Naive thymus-derived CD4-positive, alpha-beta T cell (primary cell): ENCODE results near the gene ACOT8. TPM values are rescaled to one million over a fixed set of nuclear protein-coding genes. Genes with fewer than 3 reads are reported as not detected.

Experiments used
- ATAC-seq: fragments of 150-1000 bp; cut with Tn5 transposase; 2 replicates; pipeline ENCODE4 v1.10.0; 2021; ENCODE audit warnings: mild to moderate bottlenecking, moderate library complexity
- CTCF ChIA-PET: fragments of 350-600 bp; sonication (Branson Sonifier 250); formaldehyde crosslinking; loops from one replicate; lab custom pipeline; 2021; ENCODE audit warnings: antibody characterized with exemption; lab: Charles Lee
- POLR2A ChIA-PET: fragments of 350-600 bp; sonication (Branson Sonifier 250); formaldehyde crosslinking; loops from one replicate; lab custom pipeline; 2021; ENCODE audit warnings: antibody characterized with exemption, inconsistent platforms; lab: Charles Lee
- DNase-seq, 9 donors: peaks; one replicate each; pipeline versions ENCODE4 v3.0.0 to v3.0.0-alpha.2; 2020 to 2022; ENCODE audit warnings: mixed read lengths in 1 of 9
- H3K27ac ChIP-seq: one replicate; pipeline ENCODE4 v1.7.0; 2013; ENCODE audit warnings: mild to moderate bottlenecking, low read depth, low read length, moderate library complexity
- H3K27me3 ChIP-seq, 2 donors: one replicate each; pipeline ENCODE4 v1.7.0; 2013; ENCODE audit warnings: low read length in 2 of 2, mild to moderate bottlenecking in 2 of 2, moderate library complexity in 2 of 2; ENCODE audit not compliant: control insufficient read depth in 2 of 2, insufficient read depth in 2 of 2
- H3K36me3 ChIP-seq, 3 experiments: 1 replicate in 2 of 3; 2 replicates in 1 of 3; pipeline ENCODE4 v1.7.0; 2013; ENCODE audit warnings: low read length in 3 of 3, mild to moderate bottlenecking in 3 of 3, moderate library complexity in 1 of 3; ENCODE audit not compliant: insufficient read depth in 3 of 3, control insufficient read depth in 2 of 3
- H3K4me1 ChIP-seq, 2 donors: one replicate each; pipeline ENCODE4 v1.7.0; 2013; ENCODE audit warnings: low read length in 2 of 2, mild to moderate bottlenecking in 2 of 2, moderate library complexity in 1 of 2; ENCODE audit not compliant: control insufficient read depth in 2 of 2, insufficient read depth in 2 of 2
- H3K4me3 ChIP-seq: 2 replicates; pipeline ENCODE4 v1.7.0; 2013; ENCODE audit warnings: mild to moderate bottlenecking, low read length
- H3K9me3 ChIP-seq, 3 experiments: 1 replicate in 2 of 3; 2 replicates in 1 of 3; pipeline ENCODE4 v1.7.0; 2013; ENCODE audit warnings: low read length in 3 of 3; ENCODE audit not compliant: control insufficient read depth in 2 of 3
- H3K27ac Mint-ChIP-seq, 9 donors: one replicate each; pipeline ENCODE4 v1.8.0; 2020 to 2022; ENCODE audit warnings: mixed read lengths in 9 of 9, mild to moderate bottlenecking in 8 of 9, moderate library complexity in 5 of 9, inconsistent platforms in 2 of 9
- H3K27me3 Mint-ChIP-seq, 5 donors: one replicate each; pipeline ENCODE4 v1.8.0; 2021 to 2022; ENCODE audit warnings: mixed read lengths in 5 of 5, mild to moderate bottlenecking in 1 of 5
- H3K36me3 Mint-ChIP-seq, 5 donors: one replicate each; pipeline ENCODE4 v1.8.0; 2020 to 2022; ENCODE audit warnings: mixed read lengths in 5 of 5, mild to moderate bottlenecking in 3 of 5, inconsistent platforms in 1 of 5
- H3K4me1 Mint-ChIP-seq, 7 donors: one replicate each; pipeline ENCODE4 v1.8.0; 2020 to 2022; ENCODE audit warnings: mixed read lengths in 7 of 7, mild to moderate bottlenecking in 3 of 7, inconsistent platforms in 1 of 7
- H3K4me3 Mint-ChIP-seq, 10 donors: one replicate each; pipeline ENCODE4 v1.8.0; 2020 to 2022; ENCODE audit warnings: mild to moderate bottlenecking in 10 of 10, mixed read lengths in 10 of 10, moderate library complexity in 6 of 10, inconsistent platforms in 2 of 10
- H3K9me3 Mint-ChIP-seq, 11 donors: one replicate each; pipeline ENCODE4 v1.8.0; 2020 to 2022; ENCODE audit warnings: mixed read lengths in 11 of 11, mild to moderate bottlenecking in 4 of 11, inconsistent platforms in 1 of 11, moderate library complexity in 1 of 11
- intact Hi-C, 2 donors: fragments of 100-400 bp; cut with micrococcal nuclease; formaldehyde crosslinking; loops; one replicate each; pipeline ENCODE4 v1.15.1; 2023
- polyA plus RNA-seq, 2 donors: library from polyadenylated mRNA; unstranded; fragments of 300-500 nt; fragmentation: Illumina TruSeq; gene quantifications; one replicate each; pipeline ENCODE4 v1.2.3, GENCODE V29; 2021
- total RNA-seq, 6 experiments: library from RNA in 5 of 6; stranded (reverse) in 5 of 6; gene quantifications; 1 replicate in 5 of 6; 2 replicates in 1 of 6; pipeline ENCODE4 v1.2.3 and lab custom pipeline; 2021 to 2026

Gene ACOT8
- total and polyA plus RNA-seq, 7 experiments from 2014 or later, result 20.5 to 38.7 (median 33.8) TPM

DNA sequence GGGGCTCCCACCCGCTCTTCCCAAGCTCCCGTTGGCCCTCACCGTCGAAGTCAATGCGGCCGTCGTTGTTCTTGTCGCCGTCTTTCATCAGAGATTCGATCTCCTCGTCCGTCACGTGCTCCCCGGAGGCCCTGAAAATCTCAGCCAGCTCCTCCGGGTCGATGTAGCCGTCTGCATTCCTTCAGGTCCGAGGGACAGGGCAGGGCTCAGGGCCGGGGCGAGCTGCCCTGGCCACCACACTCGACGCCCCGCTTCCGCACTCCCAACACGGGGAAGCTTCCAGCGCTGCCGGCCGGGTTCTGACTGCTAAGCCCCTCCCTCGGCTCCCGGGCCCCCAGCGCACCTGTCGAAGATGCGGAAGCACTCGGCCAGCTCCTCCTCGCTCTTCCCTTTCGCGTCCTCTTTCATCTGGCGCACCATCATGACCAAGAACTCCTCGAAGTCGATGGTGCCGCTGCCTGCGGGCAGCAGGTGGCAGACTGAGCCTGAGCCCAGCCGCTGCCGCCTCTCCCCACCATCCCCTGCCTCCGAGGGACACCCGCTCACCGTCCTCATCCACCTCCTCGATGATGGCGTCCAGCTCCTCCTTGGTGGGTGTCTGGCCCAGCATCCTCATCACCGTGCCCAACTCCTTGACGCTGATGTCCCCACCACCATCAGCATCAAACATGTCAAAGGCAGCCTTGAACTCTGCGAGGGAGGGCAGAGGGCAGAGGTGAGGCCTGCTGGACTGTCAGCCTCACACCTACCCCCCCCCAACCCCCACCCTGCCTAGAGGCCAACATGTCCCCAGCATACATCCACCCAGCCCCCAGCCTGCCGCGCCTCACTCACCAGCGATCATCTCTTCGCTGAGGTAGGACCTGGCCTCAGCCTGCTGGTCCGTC lies 33.0 kb downstream of the ACOT8 start:
- H3K36me3 ChIP-seq, result no peaks in the 10 kb centered on the region
- H3K9me3 Mint-ChIP-seq, result no peaks in the 10 kb centered on the region
- H3K4me3 Mint-ChIP-seq, result peak overlapping the region; percentile 75 to 88 (median 84)
- intact Hi-C loops, result loop anchor here in 1 of 2 donors (1.0 kb wide), 2 partner anchors 67 to 139 kb away; partner anchors contain the start of genes CTSA and NEURL2
- ATAC-seq, result peak; percentile 70
- H3K27ac ChIP-seq, result no peak overlapping the region
- peaks cover 22 to 40% (median 33%) of the 10 kb centered on the region in 5 donors for H3K27me3 Mint-ChIP-seq
- peak; percentile 23 to 48 (median 30) for DNase-seq
- ChIA-PET CTCF (interaction anchor here (0.7 to 1.2 kb wide), 3 partner anchors 9 to 126 kb away, joined by 3 read pairs; partner anchors contain the start of gene SNX21), POLR2A (interaction anchor here (0.7 to 1.2 kb wide), 5 partner anchors 10 to 110 kb away, joined by 3 to 5 read pairs (median 3); partner anchors contain the start of genes DNTTIP1, PCIF1 and WFDC3)
- H3K36me3 Mint-ChIP-seq, result peaks cover 0 to 2% (median 0%) of the 10 kb centered on the region in 5 donors
- H3K9me3 ChIP-seq, result no peaks in the 10 kb centered on the region
- H3K4me1 Mint-ChIP-seq, result peaks cover 12 to 26% (median 19%) of the 10 kb centered on the region in 7 donors
- peaks cover 3 to 10% of the 10 kb centered on the region in 2 donors for H3K27me3 ChIP-seq
- H3K27ac Mint-ChIP-seq, result peak overlapping the region in 5 of 9 donors; percentile 21 to 73 (median 51)
- peaks cover 0 to 7% of the 10 kb centered on the region in 2 donors for H3K4me1 ChIP-seq
- peak overlapping the region; percentile 29 for H3K4me3 ChIP-seq

DNA sequence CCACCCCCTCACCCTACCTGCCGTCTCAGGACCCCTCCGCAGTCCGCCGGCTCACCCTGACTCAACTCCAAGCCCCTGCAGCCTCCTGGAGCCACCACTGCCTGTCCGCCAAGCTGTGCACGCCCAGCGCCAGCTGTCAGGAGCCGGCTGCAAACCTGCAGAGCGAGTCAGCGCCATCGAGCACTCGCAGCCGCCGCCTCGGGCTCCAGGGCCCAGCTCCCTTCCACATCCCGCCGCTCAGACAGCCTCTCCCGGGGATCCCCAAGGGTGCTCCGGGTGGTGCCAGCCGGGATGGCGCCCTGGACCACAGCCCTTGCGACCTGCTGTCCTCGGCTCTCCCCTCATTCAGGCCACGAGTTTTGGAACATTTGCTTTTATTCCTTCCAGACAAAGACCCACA lies 34.3 kb downstream of the ACOT8 start:
- H3K36me3 ChIP-seq, result no peaks in the 10 kb centered on the region
- H3K27ac Mint-ChIP-seq, result no peak overlapping the region
- no peaks in the 10 kb centered on the region for H3K9me3 Mint-ChIP-seq
- no peaks in the 10 kb centered on the region for H3K9me3 ChIP-seq
- peaks cover 0 to 2% (median 0%) of the 10 kb centered on the region in 5 donors for H3K36me3 Mint-ChIP-seq
- H3K4me1 Mint-ChIP-seq, result peaks cover 12 to 26% (median 19%) of the 10 kb centered on the region in 7 donors
- H3K27ac ChIP-seq, result no peak overlapping the region
- DNase-seq, result no peak
- H3K4me3 ChIP-seq, result no peak overlapping the region
- ATAC-seq, result no peak
- peaks cover 0 to 7% of the 10 kb centered on the region in 2 donors for H3K4me1 ChIP-seq
- CTCF ChIA-PET, result no interaction called here
- H3K27me3 ChIP-seq, result peaks cover 3 to 10% of the 10 kb centered on the region in 2 donors
- intact Hi-C loops, result no loop called here
- peak overlapping the region in 4 of 10 donors; percentile 17 to 88 (median 33) for H3K4me3 Mint-ChIP-seq
- POLR2A ChIA-PET, result no interaction called here
- peaks cover 22 to 36% (median 33%) of the 10 kb centered on the region in 5 donors for H3K27me3 Mint-ChIP-seq

DNA sequence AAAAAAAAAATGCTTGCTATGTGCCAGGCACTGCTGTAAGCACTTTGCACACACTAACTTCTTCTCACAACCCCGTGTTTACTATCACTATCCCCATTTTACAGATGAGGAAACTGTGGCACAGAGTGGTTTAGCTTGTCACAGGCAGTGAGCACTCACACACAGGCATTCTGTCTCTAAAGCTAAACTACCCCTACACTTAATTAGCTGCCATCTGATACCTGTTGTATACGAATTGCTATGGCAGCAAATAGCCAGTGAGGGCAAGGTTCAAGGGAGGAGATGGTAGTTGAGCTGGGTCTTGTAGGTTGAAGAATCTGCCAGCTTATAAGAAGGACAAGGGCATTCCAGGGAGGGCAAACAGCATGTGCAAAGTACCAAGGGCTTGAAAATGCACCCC lies 35.2 kb downstream of the ACOT8 start:
- no peak for ATAC-seq
- H3K27me3 Mint-ChIP-seq, result peaks cover 22 to 36% (median 33%) of the 10 kb centered on the region in 5 donors

DNA sequence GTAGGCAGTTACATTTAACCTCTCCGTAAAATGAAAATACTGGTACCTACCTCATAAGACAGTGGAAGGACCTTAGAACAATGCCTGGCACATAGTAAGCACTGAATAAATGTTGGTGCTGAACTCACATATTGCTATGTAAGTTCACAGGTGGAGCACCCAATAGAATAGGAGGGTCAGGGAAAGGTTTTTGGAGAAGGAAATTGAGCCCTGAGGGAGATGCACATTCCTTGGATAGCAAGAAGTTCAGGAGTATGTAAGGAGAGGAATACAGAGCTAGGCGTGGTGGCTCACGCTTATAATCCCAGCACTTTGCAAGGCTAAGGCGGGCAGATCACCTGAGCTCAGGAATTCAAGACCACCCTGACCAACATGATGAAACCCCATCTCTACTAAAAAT lies 37.7 kb downstream of the ACOT8 start:
- no peaks in the 10 kb centered on the region for H3K36me3 ChIP-seq
- intact Hi-C loops, result no loop called here
- H3K4me1 ChIP-seq, result peaks cover 0 to 7% of the 10 kb centered on the region in 2 donors
- no peak overlapping the region for H3K27ac ChIP-seq
- ChIA-PET CTCF (no interaction called here), POLR2A (no interaction called here)
- no peak overlapping the region for H3K4me3 Mint-ChIP-seq
- no peak overlapping the region for H3K4me3 ChIP-seq
- no peak for ATAC-seq
- peaks cover 0 to 10% (median 0%) of the 10 kb centered on the region in 5 donors for H3K36me3 Mint-ChIP-seq
- peaks cover 22 to 32% (median 30%) of the 10 kb centered on the region in 5 donors for H3K27me3 Mint-ChIP-seq
- H3K27ac Mint-ChIP-seq, result no peak overlapping the region
- no peaks in the 10 kb centered on the region for H3K9me3 Mint-ChIP-seq
- no peak for DNase-seq
- no peaks in the 10 kb centered on the region for H3K9me3 ChIP-seq
- H3K4me1 Mint-ChIP-seq, result peaks cover 8 to 30% (median 15%) of the 10 kb centered on the region in 7 donors
- H3K27me3 ChIP-seq, result peaks cover 3 to 10% of the 10 kb centered on the region in 2 donors

More for the DNA sequence above, 35.2 kb downstream of the ACOT8 start:
- Mint-ChIP-seq H3K9me3 (no peaks in the 10 kb centered on the region), H3K4me1 (peaks cover 12 to 26% (median 20%) of the 10 kb centered on the region in 7 donors), H3K27ac (no peak overlapping the region), H3K4me3 (peak overlapping the region in 3 of 10 donors; percentile 1 to 43 (median 39)), H3K36me3 (peaks cover 0 to 2% (median 0%) of the 10 kb centered on the region in 5 donors)
- H3K4me3 ChIP-seq, result no peak overlapping the region
- H3K27me3 ChIP-seq, result peaks cover 3 to 10% of the 10 kb centered on the region in 2 donors
- CTCF ChIA-PET, result no interaction called here
- POLR2A ChIA-PET, result no interaction called here
- H3K4me1 ChIP-seq, result peaks cover 0 to 7% of the 10 kb centered on the region in 2 donors
- intact Hi-C loops, result no loop called here
- DNase-seq, result no peak
- H3K27ac ChIP-seq, result no peak overlapping the region
- H3K9me3 ChIP-seq, result no peaks in the 10 kb centered on the region
- no peaks in the 10 kb centered on the region for H3K36me3 ChIP-seq

DNA sequence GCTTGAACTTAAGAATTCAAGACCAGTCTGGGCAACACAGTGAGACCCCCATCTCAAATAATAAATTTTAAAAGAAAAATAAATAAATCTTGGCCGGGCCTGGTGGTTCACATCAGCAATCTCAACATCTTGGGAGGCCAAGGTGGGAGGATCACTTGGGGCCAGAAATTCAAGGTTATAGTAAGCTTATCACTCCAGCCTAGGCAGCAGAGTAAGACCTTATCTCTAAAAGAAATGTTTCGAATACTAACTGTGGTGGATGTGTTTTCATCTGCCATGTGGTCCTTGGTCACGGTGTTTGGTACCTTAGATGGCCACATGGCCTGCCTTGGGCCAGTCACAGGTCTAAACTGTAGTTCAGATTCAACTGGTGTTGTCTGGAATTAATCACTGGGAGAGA lies 39.0 kb downstream of the ACOT8 start:
- ChIA-PET POLR2A (interaction anchor here (1.3 kb wide), 1 partner anchor 15 kb away, joined by 3 read pairs; the partner anchor contains the start of gene SNX21), CTCF (no interaction called here)
- Mint-ChIP-seq H3K4me1 (peaks cover 0 to 30% (median 8%) of the 10 kb centered on the region in 7 donors), H3K27me3 (peaks cover 10 to 20% (median 18%) of the 10 kb centered on the region in 5 donors), H3K9me3 (no peaks in the 10 kb centered on the region), H3K36me3 (peaks cover 0 to 17% (median 0%) of the 10 kb centered on the region in 5 donors), H3K27ac (no peak overlapping the region), H3K4me3 (no peak overlapping the region)
- Histone ChIP-seq H3K27ac (no peak overlapping the region), H3K4me3 (no peak overlapping the region), H3K9me3 (no peaks in the 10 kb centered on the region), H3K36me3 (no peaks in the 10 kb centered on the region), H3K27me3 (peaks cover 0 to 1% of the 10 kb centered on the region in 2 donors), H3K4me1 (peaks cover 0 to 2% of the 10 kb centered on the region in 2 donors)
- DNase-seq (no peak), ATAC-seq (no peak)
- intact Hi-C loops, result no loop called here

DNA sequence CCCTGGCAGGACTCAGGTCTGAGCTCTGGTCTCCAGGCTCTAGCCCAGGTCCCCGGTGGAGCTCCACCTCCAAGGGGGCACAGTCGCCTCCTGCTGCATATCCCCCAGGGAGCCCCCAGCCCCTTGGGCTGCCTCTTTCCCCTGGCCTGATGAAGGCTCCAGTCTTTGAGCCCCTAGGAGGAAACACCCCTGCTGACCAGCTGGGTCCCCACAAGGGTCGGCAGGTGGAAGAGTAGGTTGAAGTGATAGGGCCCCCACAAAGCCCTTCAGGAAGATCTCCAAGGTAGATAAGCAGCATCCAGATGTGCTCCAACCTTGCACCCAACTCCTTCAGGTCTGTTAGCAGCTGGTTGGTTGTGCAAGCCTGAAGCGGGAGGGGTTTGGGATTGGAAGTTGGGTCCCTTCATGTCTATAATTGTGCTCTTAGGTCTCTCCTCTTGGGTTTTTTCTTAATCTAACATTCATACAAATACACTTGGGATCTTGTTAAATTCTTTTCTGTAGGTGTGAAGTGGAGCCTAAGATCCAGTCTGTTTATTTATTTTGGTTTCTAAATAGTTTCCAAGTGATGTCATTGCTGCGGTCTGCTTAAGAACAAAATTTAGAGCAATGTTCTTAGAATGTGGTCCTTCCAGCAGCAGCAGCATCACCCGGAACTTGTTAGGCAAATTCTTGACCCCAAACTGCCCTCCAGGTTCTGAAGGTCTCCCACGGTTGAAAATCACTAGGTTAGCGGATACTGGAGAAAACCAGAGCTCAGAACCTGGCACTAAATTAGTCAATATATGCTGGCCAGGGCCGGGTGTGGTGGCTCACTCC lies 39.6 kb downstream of the ACOT8 start:
- H3K36me3 ChIP-seq, result no peaks in the 10 kb centered on the region
- Mint-ChIP-seq H3K4me1 (peaks cover 3 to 33% (median 10%) of the 10 kb centered on the region in 7 donors), H3K27me3 (peaks cover 7 to 15% (median 13%) of the 10 kb centered on the region in 5 donors), H3K9me3 (no peaks in the 10 kb centered on the region), H3K4me3 (no peak overlapping the region), H3K36me3 (peaks cover 0 to 22% (median 0%) of the 10 kb centered on the region in 5 donors), H3K27ac (no peak overlapping the region)
- intact Hi-C loops, result no loop called here
- peaks cover 0 to 6% of the 10 kb centered on the region in 2 donors for H3K4me1 ChIP-seq
- ChIA-PET CTCF (no interaction called here), POLR2A (interaction anchor here (0.6 to 1.3 kb wide), 2 partner anchors 8 to 16 kb away, joined by 3 to 5 read pairs; partner anchors contain the start of gene SNX21)
- H3K9me3 ChIP-seq, result no peaks in the 10 kb centered on the region
- H3K4me3 ChIP-seq, result no peak overlapping the region
- H3K27me3 ChIP-seq, result no peaks in the 10 kb centered on the region
- H3K27ac ChIP-seq, result no peak overlapping the region
- no peak for ATAC-seq
- DNase-seq, result no peak
